Endothelial cell of umbilical vein (primary cell): ENCODE results near the gene MEN1. TPM values are rescaled to one million over a fixed set of nuclear protein-coding genes. Genes with fewer than 3 reads are reported as not detected.

ENCODE experiments used
- BruUV-seq: library from RNA; stranded (reverse); fragments of 400-500 nt; replicated peaks from 2 replicates; lab custom pipeline; 2021; lab: Mats Ljungman, UMichigan
- CTCF ChIA-PET: fragments of 300-600, 350-600 bp; sonication (Branson Sonifier 250); formaldehyde crosslinking; loops from one replicate; lab custom pipeline; 2021; ENCODE audit warnings: antibody characterized with exemption, inconsistent platforms; lab: Charles Lee
- POLR2A ChIA-PET: fragments of 300-600, 350-600 bp; sonication (Branson Sonifier 250); formaldehyde crosslinking; loops from one replicate; lab custom pipeline; 2021; ENCODE audit warnings: antibody characterized with exemption, inconsistent platforms; lab: Charles Lee
- DNase-seq: peaks from one replicate; pipeline ENCODE4 v3.0.0-alpha.2; 2011; ENCODE audit warnings: low read depth, low spot score
- FAIRE-seq: peaks from 2 replicates; lab custom pipeline; 2011; peaks lifted over from hg19 to GRCh38; lab: Jason Lieb, UNC
- H2AFZ ChIP-seq: 2 replicates; pipeline ENCODE4 v1.6.0; 2012; ENCODE audit warnings: low read depth, low read length, control low read depth, inconsistent platforms
- H3K27ac ChIP-seq: 2 replicates; pipeline ENCODE4 v1.5.1; 2011; ENCODE audit warnings: low read depth, mild to moderate bottlenecking, control low read depth, low read length, moderate library complexity; ENCODE audit not compliant: insufficient read depth
- H3K27me3 ChIP-seq, 2 experiments: 2 replicates each; pipeline versions ENCODE4 v1.6.0 to v1.6.1; 2011; ENCODE audit warnings: low read length in 2 of 2, mixed read lengths in 1 of 2; ENCODE audit not compliant: control insufficient read depth in 2 of 2, insufficient read depth in 2 of 2
- H3K36me3 ChIP-seq, 2 experiments: 2 replicates in 1 of 2; 3 replicates in 1 of 2; pipeline ENCODE4 v1.5.1; 2011; ENCODE audit warnings: low read length in 2 of 2, mild to moderate bottlenecking in 1 of 2, moderate library complexity in 1 of 2; ENCODE audit not compliant: control insufficient read depth in 2 of 2, insufficient read depth in 2 of 2; ENCODE audit errors: extremely low read depth in 1 of 2
- H3K4me1 ChIP-seq: 3 replicates; pipeline ENCODE4 v1.5.1; 2011; ENCODE audit warnings: mild to moderate bottlenecking, low read length; ENCODE audit not compliant: control insufficient read depth, insufficient read depth; ENCODE audit errors: extremely low read depth
- H3K4me2 ChIP-seq: 2 replicates; pipeline ENCODE4 v1.6.1; 2011; ENCODE audit warnings: low read length, control low read depth, mixed read lengths; ENCODE audit not compliant: insufficient read depth
- H3K4me3 ChIP-seq, 3 experiments: fragments of 200-600 bp in 1 of 3; sonication (generic), shearing (Covaris generic) in 1 of 3; replicated peaks in 1 of 3; 2 replicates each; pipeline ENCODE4 v1.5.1; 2011 to 2016; ENCODE audit warnings: control low read depth in 3 of 3, low read length in 3 of 3, mild to moderate bottlenecking in 2 of 3, inconsistent platforms in 1 of 3, low read depth in 1 of 3, moderate library complexity in 1 of 3; ENCODE audit not compliant: insufficient read depth in 1 of 3
- H3K79me2 ChIP-seq: 2 replicates; pipeline ENCODE4 v1.6.0; 2012; ENCODE audit warnings: low read length, inconsistent platforms; ENCODE audit not compliant: control insufficient read depth, insufficient read depth
- H3K9ac ChIP-seq: replicated peaks from 2 replicates; pipeline ENCODE3; 2011; ENCODE audit warnings: low read length, control low read depth; ENCODE audit not compliant: insufficient read depth; ENCODE audit errors: extremely low read depth
- H3K9me1 ChIP-seq: replicated peaks from 3 replicates; pipeline ENCODE4 v1.6.0; 2011; ENCODE audit warnings: mild to moderate bottlenecking, low read length; ENCODE audit not compliant: control insufficient read depth, insufficient read depth; ENCODE audit errors: extremely low read depth
- H3K9me3 ChIP-seq: replicated peaks from 2 replicates; pipeline ENCODE4 v1.5.1; 2012; ENCODE audit warnings: low read length, inconsistent platforms; ENCODE audit not compliant: control insufficient read depth, insufficient read depth
- H4K20me1 ChIP-seq: replicated peaks from 2 replicates; pipeline ENCODE3; 2011; ENCODE audit warnings: mild to moderate bottlenecking, low read length; ENCODE audit not compliant: control insufficient read depth, insufficient read depth; ENCODE audit errors: extremely low read depth
- FOS ChIP-seq: IDR thresholded peaks from 2 replicates; pipeline ENCODE4 v1.6.1; 2011; ENCODE audit warnings: mild to moderate bottlenecking, low read length, moderate library complexity, borderline replicate concordance; ENCODE audit not compliant: insufficient read depth
- MYC ChIP-seq: IDR thresholded peaks from one replicate; pipeline ENCODE4 v1.6.1; 2011; ENCODE audit warnings: mild to moderate bottlenecking, low read depth, low read length
- POLR2AphosphoS5 ChIP-seq: IDR thresholded peaks from 2 replicates; pipeline ENCODE4 v1.6.1; 2012; ENCODE audit warnings: low read depth, mild to moderate bottlenecking, control low read depth, low read length, moderate library complexity; ENCODE audit not compliant: insufficient read depth
- dilution Hi-C: fragments of 300-500 bp; cut with MboI; formaldehyde crosslinking; loops from one replicate; pipeline ENCODE4 v1.15.0; 2019; ENCODE audit warnings: low sequenced_read_pairs; ENCODE audit not compliant: extremely low pct_ligation_motif_present
- intact Hi-C: fragments of 100-400 bp; cut with micrococcal nuclease; formaldehyde crosslinking; loops from one replicate; pipeline ENCODE4 v1.10.0; 2022
- polyA plus RNA-seq, 4 experiments: library from polyadenylated mRNA; depleted of rRNA in 3 of 4; stranded (reverse) in 3 of 4; unstranded in 1 of 4; fragments of >200 nt; gene quantifications; 2 replicates each; pipeline versions ENCODE4 v1.2.1 to v1.2.3, GENCODE V29; 2011 to 2012; ENCODE audit warnings: missing spikeins in 1 of 4
- total RNA-seq: library from RNA; stranded (reverse); gene quantifications from 2 replicates; pipeline ENCODE4 v1.2.3, GENCODE V29; 2021
- TF ChIP-seq, protein P1 (sequence below), 2 donors: IDR thresholded peaks; 1 replicate in 1 of 2; 2 replicates in 1 of 2; pipeline ENCODE4 v1.5.1; 2011; ENCODE audit warnings: low read length in 2 of 2, mild to moderate bottlenecking in 2 of 2, moderate library complexity in 2 of 2, control low read depth in 1 of 2, inconsistent platforms in 1 of 2, low read depth in 1 of 2; ENCODE audit not compliant: insufficient read depth in 1 of 2; ENCODE audit errors: extremely low read depth in 1 of 2
- TF ChIP-seq, protein P2 (sequence below): IDR thresholded peaks from 2 replicates; pipeline ENCODE4 v1.6.1; 2011; ENCODE audit not compliant: insufficient read depth, insufficient read length

Gene MEN1
- total and polyA plus RNA-seq, 2 donors (not counting 3 experiments of a cell fraction or from before 2014, with no cell fraction given): 41.1 to 43.1 TPM

GRCh38 chr11:64765851-64766665, 44.3 kb downstream of the MEN1 start:
- Histone ChIP-seq H3K36me3 (peaks cover 62 to 72% of the 10 kb centered on the region in 2 experiments), H3K9ac (no peak overlapping the region), H3K27ac (no peak overlapping the region), H4K20me1 (peaks cover 3% of the 10 kb centered on the region), H3K79me2 (peaks cover 44% of the 10 kb centered on the region), H3K4me3 (no peak overlapping the region), H3K4me2 (no peak overlapping the region), H3K9me3 (no peaks in the 10 kb centered on the region), H3K9me1 (no peaks in the 10 kb centered on the region), H3K27me3 (no peaks in the 10 kb centered on the region), H3K4me1 (peaks cover 20% of the 10 kb centered on the region), H2AFZ (no peak overlapping the region)
- ChIA-PET POLR2A (no interaction called here), CTCF (no interaction called here)
- BruUV-seq: no TSS peak
- dilution Hi-C loops (no loop called here), intact Hi-C loops (no loop called here)
- TF ChIP-seq MYC (no peak), FOS (no peak)
- DNase-seq (no peak), FAIRE-seq (no peak)

GRCh38 chr11:64765291-64765850, 45.0 kb downstream of the MEN1 start:
- no peak for TF ChIP-seq FOS
- TF ChIP-seq, protein P1, sequence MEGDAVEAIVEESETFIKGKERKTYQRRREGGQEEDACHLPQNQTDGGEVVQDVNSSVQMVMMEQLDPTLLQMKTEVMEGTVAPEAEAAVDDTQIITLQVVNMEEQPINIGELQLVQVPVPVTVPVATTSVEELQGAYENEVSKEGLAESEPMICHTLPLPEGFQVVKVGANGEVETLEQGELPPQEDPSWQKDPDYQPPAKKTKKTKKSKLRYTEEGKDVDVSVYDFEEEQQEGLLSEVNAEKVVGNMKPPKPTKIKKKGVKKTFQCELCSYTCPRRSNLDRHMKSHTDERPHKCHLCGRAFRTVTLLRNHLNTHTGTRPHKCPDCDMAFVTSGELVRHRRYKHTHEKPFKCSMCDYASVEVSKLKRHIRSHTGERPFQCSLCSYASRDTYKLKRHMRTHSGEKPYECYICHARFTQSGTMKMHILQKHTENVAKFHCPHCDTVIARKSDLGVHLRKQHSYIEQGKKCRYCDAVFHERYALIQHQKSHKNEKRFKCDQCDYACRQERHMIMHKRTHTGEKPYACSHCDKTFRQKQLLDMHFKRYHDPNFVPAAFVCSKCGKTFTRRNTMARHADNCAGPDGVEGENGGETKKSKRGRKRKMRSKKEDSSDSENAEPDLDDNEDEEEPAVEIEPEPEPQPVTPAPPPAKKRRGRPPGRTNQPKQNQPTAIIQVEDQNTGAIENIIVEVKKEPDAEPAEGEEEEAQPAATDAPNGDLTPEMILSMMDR (IDR thresholded peaks at IDR 0.05; ENCODE audit: extremely low read depth in 1 of 2, insufficient read depth in 1 of 2, low read depth in 1 of 2, low read length in 2 of 2): peak in 1 of 2 donors; percentile 11
- peak; percentile 24 for TF ChIP-seq POLR2AphosphoS5
- TF ChIP-seq, protein P2, sequence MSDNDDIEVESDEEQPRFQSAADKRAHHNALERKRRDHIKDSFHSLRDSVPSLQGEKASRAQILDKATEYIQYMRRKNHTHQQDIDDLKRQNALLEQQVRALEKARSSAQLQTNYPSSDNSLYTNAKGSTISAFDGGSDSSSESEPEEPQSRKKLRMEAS: no peak
- peaks cover 20% of the 10 kb centered on the region for H3K4me1 ChIP-seq
- no peaks in the 10 kb centered on the region for H3K27me3 ChIP-seq
- DNase-seq: no peak
- ChIA-PET POLR2A (interaction anchor here (0.8 kb wide), 1 partner anchor 13 kb away, joined by 3 read pairs; the partner anchor contains the start of gene SF1), CTCF (interaction anchor here (1.6 to 2.6 kb wide), 2 partner anchors 7 to 12 kb away, joined by 6 to 12 read pairs; no protein-coding TSS in a partner anchor)
- no peaks in the 10 kb centered on the region for H3K9me1 ChIP-seq
- FAIRE-seq: no peak
- no peak overlapping the region for H2AFZ ChIP-seq
- intact Hi-C loops: no loop called here
- no peak overlapping the region for H3K4me3 ChIP-seq
- peaks cover 37% of the 10 kb centered on the region for H3K79me2 ChIP-seq
- peaks cover 3% of the 10 kb centered on the region for H4K20me1 ChIP-seq
- H3K4me2 ChIP-seq: no peak overlapping the region
- H3K36me3 ChIP-seq: peaks cover 56 to 67% of the 10 kb centered on the region in 2 experiments
- BruUV-seq: no TSS peak
- no peak overlapping the region for H3K9ac ChIP-seq
- no peak overlapping the region for H3K27ac ChIP-seq
- dilution Hi-C loops: no loop called here
- H3K9me3 ChIP-seq: no peaks in the 10 kb centered on the region
